GM18520 (cell line): ENCODE measurements around the gene ORC3.

Experiments
- ATAC-seq: cut with Tn5 transposase; IDR thresholded peaks from one replicate; pipeline ENCODE4 v1.9.1; 2021; ENCODE audit not compliant: unreplicated experiment

The ORC3 gene

GRCh38 chr6:87589693-87590416 lies at the start of gene ORC3, which contains the start of gene RARS2:
Gene ORC3, plus strand, starts transcription at chr6:87590135. Its CDS starts 34 bp downstream, at chr6:87590169.
Gene RARS2, minus strand, starts transcription at chr6:87589987. Its CDS starts 30 bp downstream, at chr6:87589957.
- peak; percentile 99 for ATAC-seq

- no peak for ATAC-seq
Measured at GRCh38 chr6:87540539-87540938, 49.4 kb upstream of the ORC3 start.

GRCh38 chr6:87541041-87541440 lies 48.9 kb upstream of the ORC3 start:
- ATAC-seq, result no peak

GRCh38 chr6:87541744-87542143 lies 48.2 kb upstream of the ORC3 start:
- ATAC-seq, result no peak

GRCh38 chr6:87543696-87544473 lies 46.0 kb upstream of the ORC3 start:
- ATAC-seq, result no peak

- ATAC-seq, result no peak
Measured at GRCh38 chr6:87544474-87544735, 45.5 kb upstream of the ORC3 start.

GRCh38 chr6:87551799-87552198 lies 38.1 kb upstream of the ORC3 start:
- ATAC-seq, result no peak

- no peak for ATAC-seq
Measured at GRCh38 chr6:87553159-87553765, 36.7 kb upstream of the ORC3 start.

- no peak for ATAC-seq
Measured at GRCh38 chr6:87555506-87555905, 34.4 kb upstream of the ORC3 start.

GRCh38 chr6:87558446-87558845 lies 31.5 kb upstream of the ORC3 start:
- ATAC-seq, result no peak

- ATAC-seq, result no peak
Measured at GRCh38 chr6:87561017-87561416, 28.9 kb upstream of the ORC3 start.

GRCh38 chr6:87572021-87572420 lies 17.9 kb upstream of the ORC3 start:
- no peak for ATAC-seq

- ATAC-seq, result no peak
Measured at GRCh38 chr6:87572883-87573282, 17.1 kb upstream of the ORC3 start.

GRCh38 chr6:87573307-87574024 lies 16.5 kb upstream of the ORC3 start:
- ATAC-seq, result no peak

GRCh38 chr6:87574237-87574804 lies 15.6 kb upstream of the ORC3 start:
- ATAC-seq, result no peak

GRCh38 chr6:87575423-87575822 lies 14.5 kb upstream of the ORC3 start:
- no peak for ATAC-seq

GRCh38 chr6:87583822-87584221 lies 6.1 kb upstream of the ORC3 start:
- no peak for ATAC-seq

- no peak for ATAC-seq
Measured at GRCh38 chr6:87586371-87587077, 3.4 kb upstream of the ORC3 start.

GRCh38 chr6:87588756-87589407 lies 1.1 kb upstream of the ORC3 start:
- ATAC-seq, result no peak

- ATAC-seq, result no peak
Measured at GRCh38 chr6:87590417-87590880, 514 bp downstream of the ORC3 start.
